NCI-H128 (cell line): ENCODE data around the gene RAPGEF5.

Experiments used
- DNase-seq: peaks from one replicate; lab custom pipeline; 2025; ENCODE audit not compliant: unreplicated experiment; lab: John Stamatoyannopoulos, UW

RAPGEF5 gene

DNA sequence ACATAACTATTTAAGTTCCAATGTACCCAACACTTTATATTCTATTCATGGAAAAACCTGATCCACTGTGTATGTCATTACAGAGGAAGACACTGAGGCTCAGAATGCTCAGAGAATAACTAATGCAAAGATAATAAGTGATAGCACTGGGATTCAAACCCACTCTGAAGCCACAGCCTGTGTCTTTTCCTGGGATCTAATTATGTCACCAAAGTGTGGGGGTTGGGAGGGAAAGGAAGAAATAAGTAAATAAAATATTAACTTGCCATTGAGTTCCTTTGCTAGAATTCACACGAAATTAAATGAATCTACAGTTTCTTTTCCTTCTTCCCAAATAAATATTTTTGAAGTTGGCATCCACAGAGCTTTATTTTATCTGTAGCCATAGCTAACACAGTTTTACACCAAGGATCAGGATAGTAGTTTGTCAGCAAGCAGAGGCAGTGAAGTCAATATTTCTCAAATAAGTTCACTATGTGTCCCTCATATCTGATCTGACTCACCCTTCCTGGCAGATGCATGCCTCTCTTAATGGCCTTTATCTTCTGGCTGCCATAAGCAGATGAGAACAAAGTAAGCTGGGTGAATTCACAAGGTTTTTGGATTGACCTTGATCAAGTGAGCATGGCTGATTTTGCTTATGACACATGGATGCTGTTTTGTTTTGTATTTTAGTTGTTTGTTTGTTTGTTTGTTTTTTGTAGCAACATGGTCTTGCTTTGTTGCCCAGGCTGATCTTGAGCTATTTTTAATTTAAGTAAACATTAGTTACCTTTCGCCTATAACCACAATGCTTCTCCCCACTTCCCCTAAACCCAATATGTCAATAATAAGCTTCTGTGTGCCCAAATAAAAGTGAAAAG lies 6.3 kb downstream of the RAPGEF5 start:
- no peak for DNase-seq

- DNase-seq, result no peak
Observed at GRCh38 chr7:22348379-22348778, 8.6 kb downstream of the RAPGEF5 start.

DNA sequence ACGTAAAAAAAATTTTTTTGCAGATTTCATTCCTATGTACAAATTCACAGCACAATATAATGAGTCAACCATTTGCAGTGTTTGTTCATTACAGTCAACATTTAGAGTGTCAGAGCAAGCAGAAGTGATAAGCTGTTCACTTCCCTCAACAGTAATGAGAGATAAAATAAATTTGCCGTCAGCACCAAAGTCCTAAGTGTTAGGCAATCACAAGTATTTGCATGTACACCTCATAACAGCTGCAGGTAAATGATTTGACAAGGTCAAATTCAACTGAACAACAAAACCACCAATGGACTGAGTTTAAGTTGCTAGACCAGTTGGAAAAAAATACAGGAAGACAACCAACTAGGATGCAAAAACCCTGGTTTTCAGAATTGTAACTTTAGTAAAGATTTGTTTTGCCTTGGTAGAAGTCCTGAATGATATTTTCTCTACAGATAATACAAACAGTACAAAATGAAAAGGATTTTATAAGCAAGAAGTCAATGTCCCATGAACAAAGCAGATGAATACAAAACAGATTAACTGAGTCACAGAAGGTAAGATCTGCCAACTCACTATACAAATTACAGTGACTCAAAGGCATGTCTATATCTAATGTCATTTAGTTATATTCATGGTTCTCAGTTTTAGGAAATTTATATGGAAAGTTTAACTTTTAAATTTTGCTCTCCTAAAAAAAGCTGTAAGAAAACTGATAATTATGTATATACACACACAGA lies 10.4 kb downstream of the RAPGEF5 start:
- DNase-seq, result no peak

GRCh38 chr7:22344655-22345054 lies 12.3 kb downstream of the RAPGEF5 start:
- no peak for DNase-seq

GRCh38 chr7:22343612-22344011 lies 13.3 kb downstream of the RAPGEF5 start:
- DNase-seq, result no peak

- no peak for DNase-seq
Observed at GRCh38 chr7:22343071-22343470, 13.9 kb downstream of the RAPGEF5 start.

- DNase-seq, result no peak
Observed at GRCh38 chr7:22339725-22340390, 17.1 kb downstream of the RAPGEF5 start.

GRCh38 chr7:22338877-22339276 lies 18.1 kb downstream of the RAPGEF5 start:
- no peak for DNase-seq

- no peak for DNase-seq
Observed at GRCh38 chr7:22338411-22338810, 18.5 kb downstream of the RAPGEF5 start.

DNA sequence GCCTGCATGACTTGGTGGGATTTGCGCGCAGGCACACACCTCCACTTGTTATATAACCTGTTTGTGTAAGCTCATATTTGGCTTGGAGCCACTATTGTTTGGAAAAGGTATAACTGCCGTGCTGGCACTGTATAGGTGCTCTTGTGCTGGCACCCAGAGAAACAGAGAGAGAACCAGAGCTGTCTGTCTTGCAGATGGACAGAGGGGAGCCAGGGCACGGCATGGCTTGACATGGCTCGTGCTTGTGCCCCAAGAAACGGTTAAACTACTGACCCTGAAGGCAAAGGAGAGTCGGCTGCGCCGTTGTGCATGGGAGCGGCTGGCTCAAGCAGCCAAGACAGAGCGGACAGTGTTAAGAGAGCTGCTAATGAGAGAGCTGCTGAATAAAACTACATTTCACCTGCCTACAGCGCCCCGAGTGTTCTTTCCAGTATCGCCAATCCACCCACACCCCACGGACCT lies 23.2 kb downstream of the RAPGEF5 start:
- DNase-seq, result no peak

DNA sequence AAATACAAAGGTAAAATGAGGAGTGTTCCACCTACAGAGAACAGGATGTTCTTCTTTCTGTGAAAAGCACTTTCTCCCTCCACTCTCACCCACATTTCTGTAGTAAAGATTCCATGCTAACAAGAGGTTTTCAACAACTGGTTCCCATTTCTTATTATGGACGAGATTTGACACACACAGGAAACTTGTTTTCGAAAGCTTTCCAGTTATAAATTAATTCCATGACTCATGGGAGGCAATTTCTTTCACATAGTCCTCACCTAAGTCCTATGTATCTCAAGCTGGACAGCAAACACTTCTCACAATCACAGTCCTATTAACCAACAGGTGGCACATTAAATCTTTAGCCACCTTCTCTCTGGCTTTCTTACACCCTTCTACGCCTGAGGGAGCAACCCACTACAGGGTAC lies 24.5 kb downstream of the RAPGEF5 start:
- no peak for DNase-seq

DNA sequence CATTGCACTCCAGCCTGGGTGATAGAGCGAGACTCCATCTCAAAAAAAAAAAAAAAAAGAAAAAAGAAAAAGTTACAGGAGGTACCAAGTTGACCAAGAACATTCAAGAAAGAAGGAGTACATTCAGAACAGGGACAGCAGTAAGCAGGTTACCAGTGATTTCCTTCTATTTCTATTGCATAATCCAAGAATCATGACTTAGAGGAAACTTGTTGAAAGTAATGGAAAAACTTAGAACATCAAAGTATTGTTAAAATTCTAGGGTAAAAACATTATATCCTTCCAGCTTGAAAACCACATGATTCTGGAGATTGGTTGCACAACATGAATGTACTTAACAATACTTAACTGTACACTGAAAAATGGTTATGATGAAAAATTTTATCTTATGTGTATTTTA lies 25.2 kb downstream of the RAPGEF5 start:
- no peak for DNase-seq

- DNase-seq, result no peak
Observed at GRCh38 chr7:22330903-22331302, 26.1 kb downstream of the RAPGEF5 start.

DNA sequence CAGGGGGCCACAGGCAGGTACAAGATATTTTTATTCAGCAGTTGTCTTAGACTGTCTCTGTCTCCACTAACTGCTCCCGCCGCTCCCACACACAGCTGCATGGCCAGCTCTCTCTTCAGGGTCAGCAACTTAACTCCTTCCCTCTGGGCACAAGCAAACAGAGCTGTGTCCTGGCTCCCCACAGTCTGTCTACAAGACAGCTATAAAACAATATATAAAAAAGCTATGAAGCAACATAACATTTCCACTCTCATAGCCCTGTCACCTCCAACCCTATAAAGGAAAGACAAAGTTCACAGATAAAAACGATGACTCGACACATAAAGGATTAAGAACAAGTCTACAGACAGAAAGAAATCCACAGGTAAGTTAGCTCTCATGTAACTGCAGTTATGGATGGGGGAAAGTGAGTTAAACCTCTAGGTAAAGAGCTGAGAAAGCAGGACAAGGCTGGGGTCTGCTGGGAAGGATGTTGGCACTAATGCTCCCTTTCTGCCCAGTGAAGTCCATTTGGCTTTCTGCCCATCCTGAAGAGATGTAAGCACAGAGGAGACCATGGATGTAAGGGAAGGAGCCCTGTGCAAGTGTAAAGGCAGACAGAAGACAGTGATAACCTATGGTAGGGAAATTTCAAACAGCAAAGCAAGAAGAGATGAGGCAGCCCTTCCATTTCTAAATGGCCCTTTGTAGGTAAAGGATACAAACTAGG lies 27.0 kb downstream of the RAPGEF5 start:
- no peak for DNase-seq

DNA sequence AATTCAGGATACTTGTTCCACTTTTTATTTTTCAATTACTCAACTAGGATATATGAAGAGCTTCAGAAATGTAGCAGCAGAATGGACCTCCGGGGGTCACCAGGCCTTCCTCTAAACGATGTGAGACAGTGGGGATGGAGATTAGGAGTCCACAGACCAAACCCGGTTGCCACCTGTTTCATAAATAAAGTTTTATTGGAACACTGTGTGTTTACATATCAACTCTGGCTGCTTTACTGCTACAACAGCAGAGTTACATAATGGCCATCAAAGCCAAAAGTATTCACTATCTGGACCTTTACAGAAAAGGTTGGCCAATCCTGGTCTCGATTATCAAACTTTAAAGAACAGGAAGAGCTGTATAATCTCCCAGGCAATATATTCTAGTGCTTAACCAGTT lies 30.8 kb downstream of the RAPGEF5 start:
- no peak for DNase-seq

GRCh38 chr7:22325671-22326070 lies 31.3 kb downstream of the RAPGEF5 start:
- DNase-seq, result no peak

GRCh38 chr7:22323714-22324113 lies 33.2 kb downstream of the RAPGEF5 start:
- no peak for DNase-seq

DNA sequence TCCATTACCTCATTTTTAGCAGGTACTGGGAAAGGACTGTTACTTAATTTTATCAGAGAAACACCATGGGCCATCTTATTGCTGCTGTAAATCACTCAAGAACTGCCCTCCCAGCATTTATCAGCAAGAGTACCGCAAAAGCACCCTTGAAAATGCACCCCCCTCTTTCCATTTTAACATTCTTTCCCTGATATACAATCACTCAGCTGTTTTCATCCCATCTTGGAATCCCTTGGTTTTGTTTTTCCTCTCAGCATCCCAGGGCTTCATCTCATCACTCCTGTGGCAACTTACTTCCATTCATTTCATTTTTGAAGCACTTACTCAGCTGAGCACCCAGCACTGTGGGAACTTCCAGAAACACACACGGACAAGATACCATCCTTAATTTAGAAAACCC lies 36.5 kb downstream of the RAPGEF5 start:
- DNase-seq, result no peak

DNA sequence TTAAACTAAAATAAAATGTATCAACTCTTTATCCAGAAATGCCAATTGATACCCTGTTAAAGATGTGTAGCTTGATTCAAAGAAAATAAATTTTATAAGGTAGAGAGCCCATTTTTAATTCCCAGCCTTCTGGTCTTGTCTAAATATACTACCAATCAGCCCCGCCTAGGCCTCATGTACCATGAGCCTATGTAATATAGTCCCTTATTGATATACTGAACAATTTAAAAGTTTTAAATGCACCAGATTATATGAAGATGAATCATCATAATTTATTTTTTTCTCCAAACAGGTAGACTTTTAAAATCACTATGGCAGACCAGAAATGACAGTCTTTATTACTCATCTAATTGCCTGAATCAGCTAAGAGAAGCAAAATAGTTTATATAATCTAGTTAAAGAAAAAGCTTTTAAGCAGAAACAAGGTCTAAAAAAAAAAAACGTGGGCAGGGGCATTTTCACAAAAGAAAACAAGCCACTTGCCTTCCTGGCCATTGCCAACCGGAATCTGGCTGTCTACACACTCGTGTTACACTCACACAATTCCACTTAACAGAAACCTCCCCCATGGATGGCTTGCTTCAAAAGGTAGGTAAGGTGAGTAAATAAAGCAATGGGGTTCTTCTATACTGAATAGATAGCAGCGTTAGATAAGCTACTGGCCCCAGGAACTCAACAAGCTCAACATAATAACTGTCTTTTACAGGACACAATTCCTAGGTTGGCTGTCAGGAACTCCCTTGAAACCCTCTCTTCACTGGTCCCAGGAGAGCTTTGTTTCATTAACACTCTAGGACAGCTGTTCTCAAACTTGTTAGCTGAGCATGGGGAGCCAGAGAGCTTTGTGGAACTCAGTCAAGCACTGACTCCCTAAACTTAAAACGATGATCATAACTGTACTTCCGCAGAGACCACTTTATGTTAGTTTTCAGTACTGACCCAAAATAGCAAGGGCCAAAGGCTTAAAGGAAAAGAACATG lies 37.2 kb downstream of the RAPGEF5 start:
- DNase-seq, result peak; percentile 87

DNA sequence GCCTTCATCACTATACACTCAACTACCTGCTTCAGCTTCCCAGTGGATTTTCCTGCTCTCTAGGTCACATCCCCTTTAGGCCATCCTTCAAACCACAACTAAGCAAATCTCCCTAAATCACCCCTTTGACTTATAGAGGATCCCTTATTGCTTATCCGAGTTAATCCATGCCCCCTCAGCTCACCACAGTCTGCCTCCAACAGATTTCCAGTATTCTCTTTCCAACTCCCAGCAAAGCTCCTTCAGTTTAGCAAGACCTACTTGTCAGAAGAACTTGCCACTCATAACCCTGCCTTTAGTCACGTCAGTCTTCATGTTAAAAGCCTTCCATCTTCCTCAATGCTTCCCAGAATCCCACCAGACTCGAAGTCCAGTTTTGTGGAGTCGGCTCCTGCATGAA lies 38.6 kb downstream of the RAPGEF5 start:
- no peak for DNase-seq
